ENCODE results near the gene BARD1. TPM values are rescaled to one million over a fixed set of nuclear protein-coding genes. Genes with fewer than 3 reads are reported as not detected.

The BARD1 gene
- polyA plus RNA-seq, 1 experiment, result 4.2 TPM

DNA sequence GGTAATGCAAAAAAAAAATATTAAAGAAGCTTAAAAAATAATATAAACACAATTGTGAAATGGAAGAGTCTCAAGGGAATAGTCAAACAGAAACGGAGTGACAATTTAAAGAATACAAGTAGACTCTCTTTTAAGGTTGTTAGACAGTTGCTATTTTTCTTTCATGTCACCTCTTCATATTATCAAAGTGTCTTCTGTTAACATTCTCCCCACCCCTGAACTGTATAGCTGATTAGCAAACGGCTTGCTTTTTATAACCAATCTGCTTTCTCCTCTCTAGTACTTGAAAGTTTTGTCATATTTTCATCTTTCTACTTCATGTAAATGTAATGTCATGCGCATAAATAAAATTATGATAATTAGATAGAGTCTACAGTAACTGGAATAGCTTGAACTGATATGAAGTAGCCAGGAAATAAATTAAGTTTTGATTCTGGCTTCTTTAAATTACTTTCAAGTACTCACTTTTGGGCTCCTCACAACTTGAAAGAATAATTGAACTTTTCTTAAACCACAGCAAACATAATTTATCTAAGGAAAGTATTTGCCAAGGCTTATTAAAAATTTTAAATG lies 37.0 kb downstream of the BARD1 start:
- DNase-seq (ENCODE audit: low read depth, low spot score), result no peak
- TF ChIP-seq CTCF (IDR thresholded peaks at IDR 0.05; ENCODE audit: low read depth, low read length), result no peak
- Histone ChIP-seq H3K27ac (ENCODE audit: low read depth, low read length) (no peak overlapping the region), H3K9me3 (ENCODE audit: control insufficient read depth, insufficient read depth, low read length) (peaks cover 4% of the 10 kb centered on the region; the same call in 1 of the 2 replicates), H3K27me3 (ENCODE audit: control insufficient read depth, insufficient read depth, low read length) (no peaks in the 10 kb centered on the region), H3K4me3 (ENCODE audit: low read depth, low read length) (no peak overlapping the region)
- ChIA-PET CTCF (interaction anchor here (0.6 kb wide), 1 partner anchor 561 kb away, joined by 3 read pairs; no protein-coding TSS in a partner anchor), POLR2A (no interaction called here)

GRCh38 chr2:214765180-214765579 lies 44.3 kb downstream of the BARD1 start:
- DNase-seq (ENCODE audit: low read depth, low spot score), result no peak
- Histone ChIP-seq H3K27ac (ENCODE audit: low read depth, low read length) (no peak overlapping the region), H3K4me3 (ENCODE audit: low read depth, low read length) (no peak overlapping the region), H3K27me3 (ENCODE audit: control insufficient read depth, insufficient read depth, low read length) (no peaks in the 10 kb centered on the region), H3K9me3 (ENCODE audit: control insufficient read depth, insufficient read depth, low read length) (no peaks in the 10 kb centered on the region)
- ChIA-PET CTCF (no interaction called here), POLR2A (no interaction called here)
- no peak for TF ChIP-seq CTCF (IDR thresholded peaks at IDR 0.05; ENCODE audit: low read depth, low read length)

GRCh38 chr2:214753455-214753854 lies 56.0 kb downstream of the BARD1 start:
- ChIA-PET POLR2A (no interaction called here), CTCF (no interaction called here)
- Histone ChIP-seq H3K9me3 (ENCODE audit: control insufficient read depth, insufficient read depth, low read length) (no peaks in the 10 kb centered on the region), H3K27me3 (ENCODE audit: control insufficient read depth, insufficient read depth, low read length) (no peaks in the 10 kb centered on the region), H3K27ac (ENCODE audit: low read depth, low read length) (no peak overlapping the region), H3K4me3 (ENCODE audit: low read depth, low read length) (no peak overlapping the region)
- TF ChIP-seq CTCF (IDR thresholded peaks at IDR 0.05; ENCODE audit: low read depth, low read length), result no peak
- no peak for DNase-seq (ENCODE audit: low read depth, low spot score)

- no peaks in the 10 kb centered on the region for H3K9me3 ChIP-seq (ENCODE audit: control insufficient read depth, insufficient read depth, low read length)
- H3K27ac ChIP-seq (ENCODE audit: low read depth, low read length), result no peak overlapping the region
- ChIA-PET POLR2A (no interaction called here), CTCF (no interaction called here)
- DNase-seq (ENCODE audit: low read depth, low spot score), result no peak
- no peak overlapping the region for H3K4me3 ChIP-seq (ENCODE audit: low read depth, low read length)
- no peaks in the 10 kb centered on the region for H3K27me3 ChIP-seq (ENCODE audit: control insufficient read depth, insufficient read depth, low read length)
- TF ChIP-seq CTCF (IDR thresholded peaks at IDR 0.05; ENCODE audit: low read depth, low read length), result no peak
These were observed 59.0 kb downstream of the BARD1 start for GRCh38 chr2:214750529-214750928.

DNA sequence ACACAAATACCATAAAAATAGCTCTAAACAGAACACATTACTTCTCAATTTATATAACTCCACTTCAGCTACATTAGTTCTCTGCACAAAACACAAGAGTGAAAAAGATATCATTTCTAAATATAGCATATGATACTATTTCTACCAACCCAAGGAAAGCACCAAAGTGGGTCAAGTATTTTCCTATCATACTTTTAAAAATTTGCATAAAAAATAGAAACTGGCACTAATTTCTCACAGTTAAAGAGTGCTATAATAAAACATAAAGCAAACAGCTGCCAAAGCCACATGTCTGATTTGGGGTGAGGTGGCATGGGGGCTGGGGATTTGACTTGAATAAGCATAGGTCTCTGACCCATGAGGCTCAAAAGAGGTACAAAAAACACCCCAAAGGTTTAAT lies 61.5 kb downstream of the BARD1 start:
- H3K27ac ChIP-seq (ENCODE audit: low read depth, low read length), result no peak overlapping the region
- no peaks in the 10 kb centered on the region for H3K27me3 ChIP-seq (ENCODE audit: control insufficient read depth, insufficient read depth, low read length)
- H3K9me3 ChIP-seq (ENCODE audit: control insufficient read depth, insufficient read depth, low read length), result no peaks in the 10 kb centered on the region
- TF ChIP-seq CTCF (IDR thresholded peaks at IDR 0.05; ENCODE audit: low read depth, low read length), result no peak
- no peak for DNase-seq (ENCODE audit: low read depth, low spot score)
- POLR2A ChIA-PET, result no interaction called here
- H3K4me3 ChIP-seq (ENCODE audit: low read depth, low read length), result no peak overlapping the region
- CTCF ChIA-PET, result no interaction called here

Data from AG04450 (cell line).